ENCODE results near the gene PNMA3. TPM values are rescaled to one million over a fixed set of nuclear protein-coding genes. Genes with fewer than 3 reads are reported as not detected.

PNMA3 gene
- total RNA-seq, 1 experiment from 2014 or later: 0.41 TPM

GRCh38 chrX:153029162-153029561 is 27.1 kb upstream of the PNMA3 start:
- in situ Hi-C loops (cut with HindIII; ENCODE audit: low pct_unique_long_range_greater_than_20kb, low sequenced_read_pairs): no loop called here

GRCh38 chrX:153029875-153030274 is 26.4 kb upstream of the PNMA3 start:
- CTCF ChIA-PET: no interaction called here
- TF ChIP-seq POLR2AphosphoS5 (IDR thresholded peaks at IDR 0.05; ENCODE audit: low read depth, low read length) (no peak), TCF7L2 (IDR thresholded peaks at IDR 0.05; ENCODE audit: low read depth, low read length) (no peak), REST (IDR thresholded peaks at IDR 0.05; ENCODE audit: insufficient read depth in 1 of 2, low read depth in 2 of 2, low read length in 1 of 2) (no peak), SIN3A (IDR thresholded peaks at IDR 0.05; ENCODE audit: borderline replicate concordance, insufficient read depth, low read depth, low read length) (no peak), CTCF (IDR thresholded peaks at IDR 0.05) (no peak)
- intact Hi-C loops (cut with micrococcal nuclease; ENCODE audit: unreplicated experiment): loop anchor here (5.0 to 10.0 kb wide), 2 partner anchors 405 to 477 kb away; no protein-coding TSS in a partner anchor
- ATAC-seq (no peak), DNase-seq (ENCODE audit: low read depth, low spot score) (no peak)
- Histone ChIP-seq H3K9me3 (ENCODE audit: control insufficient read depth, insufficient read depth, low read depth, low read length) (no peaks in the 10 kb centered on the region), H3K27ac (ENCODE audit: low read length) (no peak overlapping the region), H3K4me1 (ENCODE audit: control insufficient read depth, insufficient read depth, low read length) (no peaks in the 10 kb centered on the region), H3K27me3 (ENCODE audit: control insufficient read depth, insufficient read depth, low read length) (no peaks in the 10 kb centered on the region), H3K36me3 (ENCODE audit: control insufficient read depth, insufficient read depth, low read length) (no peaks in the 10 kb centered on the region), H3K4me3 (ENCODE audit: low read depth in 2 of 2, low read length in 2 of 2) (no peak overlapping the region)
- POLR2A ChIA-PET: no interaction called here
- BruUV-seq (replicated peaks): no TSS peak
- in situ Hi-C loops (cut with HindIII; ENCODE audit: low pct_unique_long_range_greater_than_20kb, low sequenced_read_pairs): no loop called here

More at GRCh38 chrX:153029162-153029561, 27.1 kb upstream of the PNMA3 start:
- BruUV-seq (replicated peaks): no TSS peak
- no peaks in the 10 kb centered on the region for H3K36me3 ChIP-seq (ENCODE audit: control insufficient read depth, insufficient read depth, low read length)
- H3K9me3 ChIP-seq (ENCODE audit: control insufficient read depth, insufficient read depth, low read depth, low read length): no peaks in the 10 kb centered on the region
- ChIA-PET POLR2A (no interaction called here), CTCF (no interaction called here)
- DNase-seq (ENCODE audit: low read depth, low spot score): no peak
- H3K27me3 ChIP-seq (ENCODE audit: control insufficient read depth, insufficient read depth, low read length): no peaks in the 10 kb centered on the region
- H3K4me1 ChIP-seq (ENCODE audit: control insufficient read depth, insufficient read depth, low read length): no peaks in the 10 kb centered on the region
- H3K27ac ChIP-seq (ENCODE audit: low read length): no peak overlapping the region
- H3K4me3 ChIP-seq (ENCODE audit: low read depth in 2 of 2, low read length in 2 of 2): no peak overlapping the region
- TF ChIP-seq SIN3A (IDR thresholded peaks at IDR 0.05; ENCODE audit: borderline replicate concordance, insufficient read depth, low read depth, low read length): no peak
- no peak for TF ChIP-seq REST (IDR thresholded peaks at IDR 0.05; ENCODE audit: insufficient read depth in 1 of 2, low read depth in 2 of 2, low read length in 1 of 2)
- TF ChIP-seq CTCF (IDR thresholded peaks at IDR 0.05): no peak
- no peak for TF ChIP-seq TCF7L2 (IDR thresholded peaks at IDR 0.05; ENCODE audit: low read depth, low read length)
- TF ChIP-seq POLR2AphosphoS5 (IDR thresholded peaks at IDR 0.05; ENCODE audit: low read depth, low read length): no peak
- intact Hi-C loops (cut with micrococcal nuclease; ENCODE audit: unreplicated experiment): no loop called here
- ATAC-seq: no peak

Data from Panc1 (cell line).